Gastrocnemius medialis (tissue), 4 donors: ENCODE results near the gene SLC35F6.

Experiments
- POLR2A ChIP-seq, 2 donors: fragments of 450-650 bp; IDR thresholded peaks; one replicate each; pipeline ENCODE4 v1.6.1; 2017; ENCODE audit warnings: antibody characterized with exemption in 2 of 2, mild to moderate bottlenecking in 2 of 2, moderate library complexity in 2 of 2
- TF ChIP-seq, protein P1 (sequence below), 5 experiments: fragments of 450-650 bp in 3 of 5; fragments of 200-600 bp in 2 of 5; sonication (generic) in 2 of 5; IDR thresholded peaks in 4 of 5; conservative IDR thresholded peaks in 1 of 5; 1 replicate in 4 of 5; 2 replicates in 1 of 5; pipeline ENCODE4 v1.5.1; 2016 to 2019; ENCODE audit warnings: antibody characterized with exemption in 5 of 5, mild to moderate bottlenecking in 3 of 5, moderate library complexity in 3 of 5

DNA sequence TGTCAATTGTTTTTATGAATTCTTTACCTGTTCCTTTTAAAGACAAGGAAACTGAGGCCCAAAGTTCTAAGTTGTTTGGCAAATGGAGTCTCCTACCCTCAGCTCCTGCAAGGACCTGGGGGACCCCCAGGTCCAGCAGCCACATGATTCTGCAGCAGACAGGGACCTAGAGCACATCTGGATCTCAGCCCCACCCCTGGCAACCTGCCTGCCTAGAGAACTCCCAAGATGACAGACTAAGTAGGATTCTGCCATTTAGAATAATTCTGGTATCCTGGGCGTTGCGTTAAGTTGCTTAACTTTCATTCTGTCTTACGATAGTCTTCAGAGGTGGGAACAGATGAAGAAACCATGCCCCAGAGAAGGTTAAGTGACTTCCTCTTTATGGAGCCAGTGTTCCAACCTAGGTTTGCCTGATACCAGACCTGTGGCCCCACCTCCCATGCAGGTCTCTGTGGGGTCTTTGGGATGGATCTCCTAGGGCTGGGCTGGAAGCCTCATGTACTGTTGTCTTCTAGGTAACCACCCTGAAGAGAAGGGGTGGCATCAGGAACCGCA, 16.2 kb downstream of the SLC35F6 start:
- TF ChIP-seq, protein P1, sequence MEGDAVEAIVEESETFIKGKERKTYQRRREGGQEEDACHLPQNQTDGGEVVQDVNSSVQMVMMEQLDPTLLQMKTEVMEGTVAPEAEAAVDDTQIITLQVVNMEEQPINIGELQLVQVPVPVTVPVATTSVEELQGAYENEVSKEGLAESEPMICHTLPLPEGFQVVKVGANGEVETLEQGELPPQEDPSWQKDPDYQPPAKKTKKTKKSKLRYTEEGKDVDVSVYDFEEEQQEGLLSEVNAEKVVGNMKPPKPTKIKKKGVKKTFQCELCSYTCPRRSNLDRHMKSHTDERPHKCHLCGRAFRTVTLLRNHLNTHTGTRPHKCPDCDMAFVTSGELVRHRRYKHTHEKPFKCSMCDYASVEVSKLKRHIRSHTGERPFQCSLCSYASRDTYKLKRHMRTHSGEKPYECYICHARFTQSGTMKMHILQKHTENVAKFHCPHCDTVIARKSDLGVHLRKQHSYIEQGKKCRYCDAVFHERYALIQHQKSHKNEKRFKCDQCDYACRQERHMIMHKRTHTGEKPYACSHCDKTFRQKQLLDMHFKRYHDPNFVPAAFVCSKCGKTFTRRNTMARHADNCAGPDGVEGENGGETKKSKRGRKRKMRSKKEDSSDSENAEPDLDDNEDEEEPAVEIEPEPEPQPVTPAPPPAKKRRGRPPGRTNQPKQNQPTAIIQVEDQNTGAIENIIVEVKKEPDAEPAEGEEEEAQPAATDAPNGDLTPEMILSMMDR (IDR thresholded peaks at IDR 0.05 in 4 of 5, conservative IDR thresholded peaks at IDR 0.05 in 1 of 5): no peak
- TF ChIP-seq POLR2A (IDR thresholded peaks at IDR 0.05): no peak
